Measurements from ENCODE around the gene ID2.

The ID2 gene

DNA sequence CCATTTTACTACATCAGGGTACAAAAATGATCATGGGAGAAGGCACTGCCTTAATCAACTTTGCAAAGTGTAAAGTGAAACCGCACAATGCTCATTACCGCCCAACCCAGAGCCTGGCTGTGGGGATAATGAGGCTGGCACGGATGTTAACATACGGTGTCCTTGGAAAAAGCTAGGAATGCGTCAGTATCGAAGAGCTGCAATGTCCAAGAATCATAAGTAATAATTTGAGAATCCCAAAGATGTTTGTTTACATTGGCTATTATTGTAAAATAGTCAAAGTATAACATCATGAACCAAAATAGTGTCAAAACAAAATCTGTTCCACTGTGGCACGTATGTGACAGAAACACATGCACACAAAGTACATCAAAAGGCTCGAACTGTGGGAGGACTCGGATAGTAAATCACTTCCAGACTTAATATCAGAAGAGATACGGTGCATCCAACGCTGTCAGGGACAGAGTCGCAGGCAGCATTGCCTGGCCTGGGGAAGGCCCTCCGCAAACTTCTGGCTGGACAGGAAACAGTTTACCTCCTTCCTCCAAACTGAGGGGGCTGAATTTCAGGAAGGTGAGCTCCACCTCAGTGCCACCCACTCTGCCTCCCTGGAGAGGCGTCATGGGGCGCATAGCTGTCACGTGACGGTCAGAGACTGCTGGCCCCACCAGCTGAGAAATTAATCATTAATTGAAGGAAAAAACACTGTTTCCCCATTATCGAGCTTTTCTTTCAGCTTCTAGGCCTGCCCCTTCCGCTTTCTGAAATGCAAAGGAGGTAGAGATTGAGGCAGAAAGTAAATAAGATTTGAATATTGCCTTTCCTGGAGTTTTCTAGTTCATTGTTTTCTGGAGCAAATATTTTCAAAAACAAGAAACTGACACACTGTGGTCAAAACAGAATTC, 1.8 kb upstream of the ID2 start:
- H3K27me3 ChIP-seq (replicated peaks; ENCODE audit: control insufficient read depth, insufficient read depth, low read length) = no peaks in the 10 kb centered on the region; the same call in none of the 2 replicates
- TF ChIP-seq, protein P1, sequence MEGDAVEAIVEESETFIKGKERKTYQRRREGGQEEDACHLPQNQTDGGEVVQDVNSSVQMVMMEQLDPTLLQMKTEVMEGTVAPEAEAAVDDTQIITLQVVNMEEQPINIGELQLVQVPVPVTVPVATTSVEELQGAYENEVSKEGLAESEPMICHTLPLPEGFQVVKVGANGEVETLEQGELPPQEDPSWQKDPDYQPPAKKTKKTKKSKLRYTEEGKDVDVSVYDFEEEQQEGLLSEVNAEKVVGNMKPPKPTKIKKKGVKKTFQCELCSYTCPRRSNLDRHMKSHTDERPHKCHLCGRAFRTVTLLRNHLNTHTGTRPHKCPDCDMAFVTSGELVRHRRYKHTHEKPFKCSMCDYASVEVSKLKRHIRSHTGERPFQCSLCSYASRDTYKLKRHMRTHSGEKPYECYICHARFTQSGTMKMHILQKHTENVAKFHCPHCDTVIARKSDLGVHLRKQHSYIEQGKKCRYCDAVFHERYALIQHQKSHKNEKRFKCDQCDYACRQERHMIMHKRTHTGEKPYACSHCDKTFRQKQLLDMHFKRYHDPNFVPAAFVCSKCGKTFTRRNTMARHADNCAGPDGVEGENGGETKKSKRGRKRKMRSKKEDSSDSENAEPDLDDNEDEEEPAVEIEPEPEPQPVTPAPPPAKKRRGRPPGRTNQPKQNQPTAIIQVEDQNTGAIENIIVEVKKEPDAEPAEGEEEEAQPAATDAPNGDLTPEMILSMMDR (IDR thresholded peaks at IDR 0.05; ENCODE audit: insufficient read depth, low read length, poor library complexity, severe bottlenecking) = no peak
- no peaks in the 10 kb centered on the region for H3K36me3 ChIP-seq (ENCODE audit: control insufficient read depth, insufficient read depth, low read length)
- no peak overlapping the region for H3K4me3 ChIP-seq (replicated peaks; ENCODE audit: low read depth, low read length)
- DNase-seq (ENCODE audit: extremely low read depth, insufficient read length) = peak; percentile 19

- Histone ChIP-seq H3K27me3 (replicated peaks; ENCODE audit: control insufficient read depth, insufficient read depth, low read length) (no peaks in the 10 kb centered on the region; the same call in none of the 2 replicates), H3K4me3 (replicated peaks; ENCODE audit: low read depth, low read length) (peak overlapping the region; percentile 63), H3K36me3 (ENCODE audit: control insufficient read depth, insufficient read depth, low read length) (no peaks in the 10 kb centered on the region)
- TF ChIP-seq, protein P1 (IDR thresholded peaks at IDR 0.05; ENCODE audit: insufficient read depth, low read length, poor library complexity, severe bottlenecking) = no peak
- DNase-seq (ENCODE audit: extremely low read depth, insufficient read length) = peak; percentile 70
These were observed 765 bp upstream of the ID2 start for GRCh38 chr2:8680822-8681760.

- no peaks in the 10 kb centered on the region for H3K27me3 ChIP-seq (replicated peaks; ENCODE audit: control insufficient read depth, insufficient read depth, low read length)
- TF ChIP-seq, protein P1 (IDR thresholded peaks at IDR 0.05; ENCODE audit: insufficient read depth, low read length, poor library complexity, severe bottlenecking) = no peak
- no peaks in the 10 kb centered on the region for H3K36me3 ChIP-seq (ENCODE audit: control insufficient read depth, insufficient read depth, low read length)
- DNase-seq (ENCODE audit: extremely low read depth, insufficient read length) = peak; percentile 35
- peak overlapping the region; percentile 73 for H3K4me3 ChIP-seq (replicated peaks; ENCODE audit: low read depth, low read length)
These were observed 1.1 kb downstream of the ID2 start for GRCh38 chr2:8682719-8683667.

DNA sequence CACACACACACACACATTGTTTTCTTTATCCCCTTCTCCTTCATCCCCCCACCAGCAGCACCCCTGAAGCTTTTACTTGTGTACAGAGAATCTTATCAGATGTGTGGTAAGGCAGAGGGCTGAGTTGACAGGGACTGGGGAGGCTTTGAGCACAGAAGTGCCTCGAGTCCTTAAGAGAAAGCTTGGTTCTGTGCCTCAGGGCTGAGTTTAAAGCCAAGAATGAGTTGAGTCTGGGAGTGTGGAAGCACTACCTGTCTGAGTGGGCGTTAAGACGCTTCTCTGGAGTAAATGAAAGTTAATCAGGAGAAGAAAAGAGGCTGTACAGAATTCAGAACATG, 2.7 kb downstream of the ID2 start:
- peak overlapping the region; percentile 55 for H3K4me3 ChIP-seq (replicated peaks; ENCODE audit: low read depth, low read length)
- H3K27me3 ChIP-seq (replicated peaks; ENCODE audit: control insufficient read depth, insufficient read depth, low read length) = no peaks in the 10 kb centered on the region
- peak; percentile 33 for DNase-seq (ENCODE audit: extremely low read depth, insufficient read length)
- TF ChIP-seq, protein P1 (IDR thresholded peaks at IDR 0.05; ENCODE audit: insufficient read depth, low read length, poor library complexity, severe bottlenecking) = no peak
- H3K36me3 ChIP-seq (ENCODE audit: control insufficient read depth, insufficient read depth, low read length) = no peaks in the 10 kb centered on the region

All from GM06990 (cell line).